ENCODE measurements around the gene PLEKHG4.

Gene PLEKHG4

GRCh38 chr16:67279296-67280089 lies at the start of gene PLEKHG4:
PLEKHG4 (plus strand) TSS chr16:67279532; CDS start chr16:67280045, 513 bp downstream.
- peak; percentile 76 for DNase-seq (ENCODE audit: low read depth)

DNA sequence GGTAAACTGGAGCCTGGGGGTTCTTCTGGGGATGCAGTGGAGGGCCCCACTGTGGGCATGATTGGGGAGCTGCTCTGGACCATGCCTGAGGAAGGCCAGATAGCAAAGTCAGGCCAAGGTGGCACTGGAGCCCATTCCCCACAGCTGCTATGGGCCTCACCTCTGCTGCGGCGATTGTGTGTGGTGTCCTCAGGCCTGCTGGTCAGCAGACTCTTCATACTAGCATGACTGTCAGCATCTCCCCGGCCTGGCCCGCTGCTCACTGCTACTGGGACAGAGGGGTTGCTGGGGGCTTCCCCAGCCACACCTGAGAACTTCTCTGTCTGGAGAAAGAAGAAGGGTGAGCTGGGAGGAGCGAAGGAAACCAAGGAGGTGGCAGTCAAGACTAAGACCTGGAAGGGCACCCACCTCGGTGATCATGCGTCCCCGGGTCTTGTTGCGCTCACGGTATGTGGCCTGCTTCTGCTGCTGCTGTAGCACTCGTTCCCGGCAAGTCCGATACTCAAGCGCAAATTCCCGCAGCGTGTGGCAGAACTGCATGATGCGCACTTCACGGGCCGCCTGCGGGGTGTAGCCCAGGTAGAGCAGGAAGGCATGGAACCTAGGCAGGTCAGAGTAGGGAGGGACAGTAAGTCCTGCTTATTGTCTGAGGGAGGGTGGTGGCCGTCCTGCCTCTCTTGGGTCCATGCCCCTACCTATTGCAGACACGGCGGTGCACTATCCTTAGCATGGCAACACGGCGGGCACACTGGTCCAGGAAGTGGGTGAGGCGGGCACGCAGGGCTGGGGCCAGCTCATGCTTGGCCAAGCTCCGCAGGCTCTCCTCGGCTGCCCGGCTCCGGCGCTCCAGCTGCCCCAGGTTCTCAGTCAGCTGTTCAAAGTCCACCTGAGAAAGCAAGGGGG lies 49.2 kb upstream of the PLEKHG4 start:
- no peak for DNase-seq (ENCODE audit: low read depth)

GRCh38 chr16:67230809-67231660 lies 48.3 kb upstream of the PLEKHG4 start:
- no peak for DNase-seq (ENCODE audit: low read depth)

DNA sequence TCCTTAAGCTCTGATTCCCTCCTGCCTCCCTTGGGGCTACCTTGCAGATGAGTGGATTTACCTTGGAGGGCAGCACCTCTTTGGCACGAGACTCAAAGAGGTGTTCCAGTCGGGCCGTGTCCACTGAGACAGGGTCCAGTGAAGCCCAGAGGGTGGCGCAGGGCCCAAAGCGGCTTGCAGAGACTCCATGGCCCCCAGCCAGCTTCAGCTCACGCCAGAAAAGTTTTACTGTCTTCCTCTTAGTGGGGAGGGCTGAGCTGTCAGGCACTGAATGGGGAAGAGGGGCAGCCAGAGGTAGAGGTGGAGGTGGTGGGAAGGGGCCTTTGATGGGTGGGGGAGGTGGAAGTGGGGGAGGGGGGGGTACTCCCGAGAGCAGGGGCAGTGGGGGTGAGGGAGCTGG lies 45.7 kb upstream of the PLEKHG4 start:
- DNase-seq (ENCODE audit: low read depth), result no peak

DNA sequence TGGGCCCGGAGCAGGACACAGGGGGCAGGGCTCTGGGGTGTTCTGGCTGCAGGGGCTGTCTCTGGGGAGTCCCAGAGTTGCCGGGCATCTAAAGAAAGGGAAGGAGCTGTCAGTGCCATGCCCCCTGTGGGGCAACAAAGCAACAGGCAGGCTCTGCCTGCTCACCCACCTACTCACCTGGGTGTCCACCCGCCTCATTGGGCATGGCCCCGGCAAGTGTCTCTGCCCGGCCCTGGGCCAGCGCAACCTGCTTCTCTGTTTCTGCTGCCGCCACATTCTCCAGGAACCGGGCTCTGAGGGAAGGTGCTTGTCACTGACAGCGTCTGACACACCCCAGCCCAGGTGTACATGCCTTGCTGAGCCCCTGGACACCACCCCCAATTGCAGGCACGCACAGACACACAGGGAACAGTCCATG lies 45.1 kb upstream of the PLEKHG4 start:
- DNase-seq (ENCODE audit: low read depth), result no peak

DNA sequence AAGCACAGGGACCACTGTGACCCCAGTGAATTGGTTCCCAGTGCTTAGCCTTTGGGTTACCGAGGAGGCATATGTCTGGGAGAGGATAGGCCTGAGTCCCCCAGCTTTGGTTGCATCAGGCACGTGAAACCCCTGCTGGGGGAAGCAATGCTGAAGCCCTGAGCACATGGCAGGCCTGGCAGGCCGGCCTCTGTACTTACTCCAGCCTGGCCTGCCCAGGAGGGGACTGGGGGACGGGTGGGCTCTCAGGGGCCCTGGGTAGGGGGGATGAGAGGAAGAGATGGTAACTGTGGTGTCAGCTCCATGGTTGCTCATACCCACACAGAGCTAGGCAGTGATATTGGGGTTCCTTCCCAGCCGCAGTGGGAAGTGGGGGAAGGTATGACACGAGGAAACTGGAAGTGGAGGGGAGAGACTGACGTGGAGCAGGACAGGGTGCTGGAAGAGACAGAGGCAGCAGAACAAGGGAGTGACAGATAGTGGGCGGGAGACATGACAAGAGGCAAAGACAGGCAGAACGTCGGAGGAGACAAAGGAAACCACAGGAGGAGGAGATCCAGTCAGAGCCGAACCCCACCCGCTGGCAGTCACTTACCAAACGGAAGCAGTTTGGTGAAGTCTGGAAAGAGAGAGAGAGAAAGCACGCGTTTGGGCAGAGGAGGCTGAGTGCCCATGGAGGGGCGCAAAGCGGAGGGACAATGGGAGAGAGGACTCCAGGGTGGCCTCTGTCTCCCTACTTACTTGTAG lies 43.3 kb upstream of the PLEKHG4 start:
- DNase-seq (ENCODE audit: low read depth), result no peak

- peak; percentile 68 for DNase-seq (ENCODE audit: low read depth)
Measured at GRCh38 chr16:67236563-67237395, 42.6 kb upstream of the PLEKHG4 start.

DNA sequence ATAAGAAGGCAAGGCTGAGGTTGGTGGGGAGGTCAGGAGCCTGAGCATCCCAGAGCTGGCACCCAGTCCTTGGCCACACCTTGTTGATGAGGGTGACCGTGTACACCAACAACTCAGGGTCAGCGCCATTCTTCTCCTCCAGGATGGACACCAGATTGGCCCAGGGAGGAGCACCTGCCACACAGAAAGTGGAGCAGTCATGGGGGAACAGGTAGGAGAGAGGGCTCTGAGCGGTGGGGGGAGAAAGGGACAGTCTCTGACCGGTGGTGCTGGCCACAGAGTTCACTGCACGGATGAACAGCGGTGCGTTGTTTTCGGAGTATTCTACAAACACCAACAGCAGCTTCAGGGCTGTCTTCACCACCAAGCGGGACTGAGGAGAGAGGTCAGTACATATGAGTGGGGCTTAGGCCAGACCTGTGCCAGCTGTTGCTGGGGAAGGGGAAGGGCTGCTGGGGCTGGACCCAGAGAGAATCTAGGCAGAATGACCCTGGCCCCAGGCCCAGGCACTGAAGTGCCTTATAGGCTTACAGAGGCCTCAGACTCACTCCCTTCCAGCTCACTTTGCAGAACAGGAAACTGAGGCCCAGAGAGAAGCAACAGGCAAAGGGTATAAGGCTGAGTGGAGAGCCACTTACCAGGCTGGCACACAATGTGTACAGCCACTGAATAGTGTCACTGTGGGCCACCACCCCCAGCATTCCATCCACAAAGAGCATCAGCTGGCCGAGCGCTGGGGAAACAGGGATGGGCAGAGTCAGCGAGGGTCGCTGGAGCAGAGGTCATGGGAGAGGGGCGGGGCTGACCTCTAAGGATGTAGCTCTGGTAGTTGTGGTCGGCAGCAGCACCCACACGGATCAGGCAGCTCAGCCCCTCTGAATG lies 41.7 kb upstream of the PLEKHG4 start:
- no peak for DNase-seq (ENCODE audit: low read depth)

- no peak for DNase-seq (ENCODE audit: low read depth)
Measured at GRCh38 chr16:67238278-67238575, 41.1 kb upstream of the PLEKHG4 start.

DNA sequence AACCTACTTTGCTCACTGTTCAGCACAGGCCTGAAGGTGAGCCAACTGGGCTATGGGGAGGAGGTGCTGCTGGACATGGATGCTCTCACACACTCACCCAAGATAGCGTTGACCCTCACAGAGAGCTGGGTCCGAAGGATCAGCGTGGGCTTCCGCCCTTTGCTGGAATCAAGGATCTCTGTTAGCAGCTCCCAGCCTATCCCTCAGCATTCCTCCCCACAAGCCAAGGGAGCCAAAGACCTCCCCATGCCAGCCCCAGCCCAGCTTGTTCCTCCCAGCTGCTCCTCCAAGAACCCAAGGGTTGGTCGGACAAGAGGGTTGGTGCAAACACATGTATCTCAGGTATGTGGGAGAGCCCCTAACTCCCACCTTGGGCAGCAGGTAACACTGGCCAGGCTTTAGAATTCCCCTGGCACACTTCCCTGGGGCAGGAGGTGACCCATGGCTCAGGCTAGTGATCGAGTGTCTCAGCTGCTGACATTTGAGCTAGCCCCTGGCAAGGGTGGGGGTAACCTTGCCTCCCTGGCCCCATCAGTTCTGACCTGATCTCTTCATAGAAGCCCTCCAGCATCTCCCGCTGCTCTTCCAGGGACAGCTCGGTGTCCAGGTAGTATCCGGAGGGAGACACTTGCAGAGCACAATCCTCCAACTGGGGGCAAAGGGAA lies 40.4 kb upstream of the PLEKHG4 start:
- no peak for DNase-seq (ENCODE audit: low read depth)

GRCh38 chr16:67240506-67240905 lies 38.8 kb upstream of the PLEKHG4 start:
- DNase-seq (ENCODE audit: low read depth), result peak; percentile 74

DNA sequence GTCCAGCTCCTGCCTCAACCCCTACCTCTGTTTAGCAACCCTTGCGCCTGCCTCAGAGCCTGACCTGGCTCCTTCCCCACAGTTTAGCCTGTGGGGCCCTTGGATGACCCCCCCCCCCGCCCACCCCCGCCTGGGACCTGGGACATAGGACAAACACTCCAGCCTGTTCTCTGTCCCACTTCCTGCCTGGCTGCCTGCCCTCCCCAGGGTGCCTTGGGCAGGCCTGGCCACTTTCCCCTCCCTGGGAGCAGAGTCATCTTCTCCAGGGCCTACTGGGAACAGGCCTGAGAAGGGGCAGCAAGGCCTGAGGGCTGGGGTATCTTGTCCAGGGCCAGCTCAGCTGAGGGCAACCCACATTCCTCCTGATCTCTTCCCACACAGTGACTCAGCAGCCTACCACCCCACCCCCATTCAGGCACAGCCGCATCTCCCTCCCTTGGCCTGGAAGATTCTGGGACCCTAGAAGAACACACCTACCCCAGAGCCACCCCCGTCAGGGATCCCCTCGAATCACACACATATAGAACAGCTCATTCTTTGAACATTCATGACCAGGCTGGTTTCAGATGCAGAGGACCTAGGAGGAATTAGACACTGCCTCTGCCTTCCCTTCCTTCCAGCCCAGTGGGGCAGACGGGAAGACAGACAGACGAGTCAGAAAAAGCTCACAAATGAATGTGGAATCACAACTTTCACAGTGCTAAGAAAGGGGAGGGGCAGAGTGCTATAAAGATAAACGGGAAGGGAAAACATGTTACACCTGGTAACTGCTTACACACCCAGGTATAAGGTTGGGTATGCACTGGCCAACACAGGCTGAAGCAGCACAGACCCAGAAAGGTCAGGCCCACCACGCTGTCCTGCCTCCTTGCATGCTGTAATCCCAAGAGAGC lies 38.1 kb upstream of the PLEKHG4 start:
- peak; percentile 98 for DNase-seq (ENCODE audit: low read depth)

DNA sequence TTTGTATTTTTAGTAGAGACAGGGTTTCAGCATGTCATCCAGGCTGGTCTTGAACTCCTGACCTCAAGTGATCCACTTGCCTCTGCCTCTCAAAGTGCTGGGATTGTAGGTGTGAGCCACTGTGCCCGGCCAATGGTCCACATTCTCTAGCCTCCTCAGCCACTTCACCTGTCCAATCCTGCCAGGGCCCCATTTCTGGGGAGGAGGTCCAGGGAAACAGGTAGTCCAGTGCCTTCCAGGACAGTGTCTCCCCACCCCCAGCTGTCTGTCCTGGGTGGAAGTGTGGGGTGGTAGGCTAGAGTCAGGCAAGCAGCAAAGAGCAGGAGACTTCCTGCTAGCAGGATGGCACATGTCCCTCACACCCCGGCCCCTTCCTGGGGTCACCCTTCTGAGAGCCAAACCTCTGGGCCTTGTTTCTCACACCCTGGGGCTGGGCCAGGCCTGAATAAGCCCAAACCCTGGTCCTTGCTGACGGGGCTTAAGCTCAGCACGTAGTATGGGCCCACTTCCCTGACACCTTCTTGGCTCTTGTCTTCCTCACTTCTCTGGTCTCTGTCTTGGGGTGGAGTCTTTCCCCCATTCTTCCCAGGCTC lies 37.1 kb upstream of the PLEKHG4 start:
- no peak for DNase-seq (ENCODE audit: low read depth)

- DNase-seq (ENCODE audit: low read depth), result peak; percentile 27
Measured at GRCh38 chr16:67243481-67243880, 35.9 kb upstream of the PLEKHG4 start.

- DNase-seq (ENCODE audit: low read depth), result peak; percentile 97
Measured at GRCh38 chr16:67244387-67245185, 34.7 kb upstream of the PLEKHG4 start.

DNA sequence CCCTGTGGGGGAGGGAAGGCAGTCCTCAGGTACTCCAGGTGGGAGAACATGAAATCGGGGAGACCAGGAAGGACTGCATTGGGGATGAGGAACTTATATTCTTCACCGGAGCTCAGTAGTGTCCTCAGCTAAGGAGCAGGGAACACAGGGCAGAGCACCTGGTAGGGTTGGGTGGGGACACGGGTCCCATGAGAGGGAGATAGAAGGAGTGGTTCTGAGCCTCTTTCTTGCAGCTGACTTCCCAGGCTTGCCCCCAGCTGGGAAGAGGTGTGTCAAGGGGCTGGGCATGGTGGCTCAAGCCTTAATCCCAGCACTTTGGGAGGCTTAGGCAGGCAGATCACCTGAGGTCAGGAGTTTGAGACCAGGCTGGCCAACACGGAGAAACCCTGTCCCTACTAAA lies 34.1 kb upstream of the PLEKHG4 start:
- DNase-seq (ENCODE audit: low read depth), result no peak

DNA sequence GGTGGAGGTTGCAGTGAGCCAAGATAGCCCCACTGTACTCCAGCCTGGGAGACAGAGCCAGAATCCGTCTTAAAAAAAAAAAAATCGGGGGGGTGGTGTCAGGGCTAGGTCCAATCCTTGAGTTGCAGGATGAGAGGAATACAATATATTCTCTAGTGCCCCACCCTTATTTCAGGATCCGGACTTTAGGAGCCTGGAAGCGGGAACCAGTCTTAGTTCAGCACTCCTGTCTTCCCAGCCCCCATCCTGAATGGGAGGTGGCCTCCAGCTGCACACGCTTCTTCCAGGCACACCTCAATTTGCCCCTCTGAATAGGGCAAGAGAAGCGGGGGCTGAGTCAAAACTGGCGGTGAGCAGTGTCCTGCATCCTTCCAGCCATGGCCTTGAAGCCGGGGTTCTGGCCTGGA lies 33.7 kb upstream of the PLEKHG4 start:
- DNase-seq (ENCODE audit: low read depth), result no peak
